Measurements from ENCODE around the gene COX18. TPM values are rescaled to one million over a fixed set of nuclear protein-coding genes. Genes with fewer than 3 reads are reported as not detected.

The COX18 gene
- total RNA-seq, 1 donor from 2014 or later: 16.7 TPM

DNA sequence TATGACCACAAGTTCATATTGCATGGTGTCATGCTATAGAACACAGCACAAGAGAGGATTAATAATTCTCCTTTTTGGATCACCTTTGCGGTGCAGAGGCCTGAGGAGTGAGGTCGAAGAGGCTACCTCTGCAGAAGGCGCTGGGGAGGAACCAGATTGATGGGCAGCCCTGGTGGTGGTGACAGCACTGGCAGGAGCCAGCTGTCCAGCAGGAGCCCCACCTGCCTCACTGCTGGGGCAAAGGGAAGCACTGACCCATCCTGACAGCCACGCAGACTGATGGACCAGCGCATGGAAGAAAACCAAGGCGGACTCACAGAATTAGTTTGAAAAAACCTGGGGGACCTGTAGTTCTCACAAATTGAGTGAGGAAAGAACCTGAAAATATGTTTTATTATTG is 50.9 kb downstream of the COX18 start:
- Mint-ChIP-seq H3K27me3 (ENCODE audit: unreplicated experiment) (peaks cover 12% of the 10 kb centered on the region), H3K4me1 (ENCODE audit: unreplicated experiment) (peaks cover 9% of the 10 kb centered on the region), H3K4me3 (ENCODE audit: unreplicated experiment) (no peak overlapping the region), H3K36me3 (ENCODE audit: unreplicated experiment) (no peaks in the 10 kb centered on the region), H3K9me3 (ENCODE audit: unreplicated experiment) (no peaks in the 10 kb centered on the region), H3K27ac (ENCODE audit: unreplicated experiment) (no peak overlapping the region)
- TF ChIP-seq, protein P1, sequence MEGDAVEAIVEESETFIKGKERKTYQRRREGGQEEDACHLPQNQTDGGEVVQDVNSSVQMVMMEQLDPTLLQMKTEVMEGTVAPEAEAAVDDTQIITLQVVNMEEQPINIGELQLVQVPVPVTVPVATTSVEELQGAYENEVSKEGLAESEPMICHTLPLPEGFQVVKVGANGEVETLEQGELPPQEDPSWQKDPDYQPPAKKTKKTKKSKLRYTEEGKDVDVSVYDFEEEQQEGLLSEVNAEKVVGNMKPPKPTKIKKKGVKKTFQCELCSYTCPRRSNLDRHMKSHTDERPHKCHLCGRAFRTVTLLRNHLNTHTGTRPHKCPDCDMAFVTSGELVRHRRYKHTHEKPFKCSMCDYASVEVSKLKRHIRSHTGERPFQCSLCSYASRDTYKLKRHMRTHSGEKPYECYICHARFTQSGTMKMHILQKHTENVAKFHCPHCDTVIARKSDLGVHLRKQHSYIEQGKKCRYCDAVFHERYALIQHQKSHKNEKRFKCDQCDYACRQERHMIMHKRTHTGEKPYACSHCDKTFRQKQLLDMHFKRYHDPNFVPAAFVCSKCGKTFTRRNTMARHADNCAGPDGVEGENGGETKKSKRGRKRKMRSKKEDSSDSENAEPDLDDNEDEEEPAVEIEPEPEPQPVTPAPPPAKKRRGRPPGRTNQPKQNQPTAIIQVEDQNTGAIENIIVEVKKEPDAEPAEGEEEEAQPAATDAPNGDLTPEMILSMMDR (IDR thresholded peaks at IDR 0.05): no peak
- DNase-seq (ENCODE audit: extremely low spot score, unreplicated experiment): no peak

DNA sequence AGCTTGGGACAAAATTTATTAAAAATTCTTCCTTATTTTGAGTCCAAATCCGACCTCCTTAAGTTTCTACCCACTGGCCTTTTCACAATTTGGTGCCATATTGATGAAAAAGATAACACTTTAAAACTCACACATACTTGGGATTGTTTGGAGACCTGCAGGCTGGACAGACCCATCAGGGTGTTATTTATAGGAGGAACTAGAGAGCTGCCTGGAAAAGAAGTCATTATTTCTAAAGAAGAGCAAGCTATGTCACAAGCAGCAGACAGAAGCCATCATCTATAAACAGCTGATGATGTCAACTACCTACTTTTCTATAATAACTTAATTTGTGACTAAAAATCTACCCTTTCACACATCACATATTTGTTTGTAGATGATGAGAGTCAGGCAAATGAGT is 56.2 kb downstream of the COX18 start:
- Mint-ChIP-seq H3K4me1 (ENCODE audit: unreplicated experiment) (peaks cover 6% of the 10 kb centered on the region), H3K4me3 (ENCODE audit: unreplicated experiment) (no peak overlapping the region), H3K36me3 (ENCODE audit: unreplicated experiment) (no peaks in the 10 kb centered on the region), H3K9me3 (ENCODE audit: unreplicated experiment) (peaks cover 3% of the 10 kb centered on the region), H3K27ac (ENCODE audit: unreplicated experiment) (no peak overlapping the region), H3K27me3 (ENCODE audit: unreplicated experiment) (peaks cover 7% of the 10 kb centered on the region)
- no peak for DNase-seq (ENCODE audit: extremely low spot score, unreplicated experiment)
- TF ChIP-seq, protein P1 (IDR thresholded peaks at IDR 0.05): no peak

DNA sequence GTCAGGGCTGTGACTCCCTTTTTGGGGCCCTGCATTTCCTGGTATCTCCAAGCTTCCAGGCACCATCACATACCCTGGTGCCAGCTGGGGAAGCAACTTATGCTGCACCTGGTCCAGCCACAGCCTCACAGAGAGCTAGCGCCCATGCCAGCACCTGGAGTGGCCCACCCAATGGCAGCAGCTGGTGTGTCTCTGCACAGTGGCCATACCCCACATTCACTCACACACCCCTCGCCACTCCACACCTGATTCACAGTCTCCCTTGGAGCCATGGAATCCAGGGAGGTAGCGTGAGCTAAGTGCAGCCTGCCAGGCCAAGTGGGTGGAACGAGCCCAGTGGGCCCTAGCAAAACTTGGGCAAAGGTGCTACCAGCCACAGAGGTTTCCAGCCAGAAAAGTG is 56.8 kb downstream of the COX18 start:
- H3K4me1 Mint-ChIP-seq (ENCODE audit: unreplicated experiment): peaks cover 3% of the 10 kb centered on the region
- peaks cover 3% of the 10 kb centered on the region for H3K9me3 Mint-ChIP-seq (ENCODE audit: unreplicated experiment)
- H3K4me3 Mint-ChIP-seq (ENCODE audit: unreplicated experiment): no peak overlapping the region
- no peak for DNase-seq (ENCODE audit: extremely low spot score, unreplicated experiment)
- H3K36me3 Mint-ChIP-seq (ENCODE audit: unreplicated experiment): no peaks in the 10 kb centered on the region
- no peak overlapping the region for H3K27ac Mint-ChIP-seq (ENCODE audit: unreplicated experiment)
- TF ChIP-seq, protein P1 (IDR thresholded peaks at IDR 0.05): no peak
- H3K27me3 Mint-ChIP-seq (ENCODE audit: unreplicated experiment): peaks cover 7% of the 10 kb centered on the region

DNA sequence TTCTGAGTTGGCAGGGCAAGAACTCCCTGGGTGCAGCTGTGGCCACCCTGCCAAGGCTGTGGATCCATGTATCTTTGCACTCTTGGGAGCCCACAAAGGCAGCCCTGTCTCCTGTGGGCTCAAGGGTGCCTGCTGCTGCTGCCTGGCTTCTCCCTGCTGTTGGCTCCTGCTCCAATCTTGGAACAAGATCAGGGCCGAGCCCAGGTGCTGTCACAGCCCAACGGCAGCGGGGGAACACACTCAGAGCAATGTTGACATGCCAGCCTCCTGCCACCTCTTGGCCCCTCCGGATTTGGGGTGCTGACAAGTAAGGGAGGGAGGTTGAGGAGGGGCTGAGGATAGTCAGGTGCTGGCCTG is 57.9 kb downstream of the COX18 start:
- H3K9me3 Mint-ChIP-seq (ENCODE audit: unreplicated experiment): peaks cover 3% of the 10 kb centered on the region
- no peaks in the 10 kb centered on the region for H3K36me3 Mint-ChIP-seq (ENCODE audit: unreplicated experiment)
- H3K4me1 Mint-ChIP-seq (ENCODE audit: unreplicated experiment): no peaks in the 10 kb centered on the region
- H3K27ac Mint-ChIP-seq (ENCODE audit: unreplicated experiment): no peak overlapping the region
- no peak for DNase-seq (ENCODE audit: extremely low spot score, unreplicated experiment)
- TF ChIP-seq, protein P1 (IDR thresholded peaks at IDR 0.05): no peak
- no peak overlapping the region for H3K4me3 Mint-ChIP-seq (ENCODE audit: unreplicated experiment)
- H3K27me3 Mint-ChIP-seq (ENCODE audit: unreplicated experiment): peaks cover 7% of the 10 kb centered on the region

DNA sequence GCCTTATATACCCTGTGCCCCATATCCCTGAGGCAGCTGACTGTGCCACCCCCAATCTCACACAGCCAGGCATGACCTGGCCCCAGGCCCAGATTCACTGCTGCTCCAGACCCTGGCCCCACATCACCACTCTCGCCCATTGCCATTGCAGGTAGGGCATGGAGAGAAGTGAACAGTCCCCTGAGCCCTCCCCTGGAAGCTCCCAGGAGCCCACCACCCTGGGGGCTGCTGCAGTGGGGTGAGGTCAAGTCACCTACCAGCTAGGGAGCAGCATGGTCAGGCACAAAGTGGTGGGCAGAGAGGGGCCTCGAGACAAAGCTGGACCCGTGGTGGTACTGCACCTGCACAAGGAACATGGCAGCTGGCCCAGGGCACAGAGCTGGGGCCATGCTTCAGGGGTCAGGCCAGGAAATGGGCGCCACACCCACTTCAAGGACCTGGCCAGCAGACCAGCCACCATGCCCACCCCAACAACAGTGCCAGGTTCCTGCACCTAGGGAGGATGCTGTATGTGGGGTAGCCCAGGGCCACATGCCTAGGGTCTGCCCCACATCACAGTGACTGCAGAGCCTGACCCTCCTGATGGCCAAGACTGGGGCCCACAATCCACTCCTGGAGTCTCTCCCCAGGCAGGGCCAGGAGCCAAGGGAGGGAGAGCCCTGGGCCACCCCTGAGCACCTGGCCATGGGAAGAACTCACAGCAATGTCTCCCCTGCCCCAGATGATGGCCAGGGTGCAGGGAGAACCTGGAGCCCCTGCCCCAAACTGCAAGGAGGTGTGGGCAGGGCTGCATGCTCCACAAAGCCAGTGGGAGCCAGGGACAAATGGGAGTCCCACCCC is 58.5 kb downstream of the COX18 start:
- H3K9me3 Mint-ChIP-seq (ENCODE audit: unreplicated experiment): peaks cover 3% of the 10 kb centered on the region
- TF ChIP-seq, protein P1 (IDR thresholded peaks at IDR 0.05): no peak
- no peak for DNase-seq (ENCODE audit: extremely low spot score, unreplicated experiment)

More for the DNA sequence above, 58.5 kb downstream of the COX18 start:
- H3K27me3 Mint-ChIP-seq (ENCODE audit: unreplicated experiment): peaks cover 9% of the 10 kb centered on the region
- H3K4me3 Mint-ChIP-seq (ENCODE audit: unreplicated experiment): no peak overlapping the region
- no peak overlapping the region for H3K27ac Mint-ChIP-seq (ENCODE audit: unreplicated experiment)
- no peaks in the 10 kb centered on the region for H3K4me1 Mint-ChIP-seq (ENCODE audit: unreplicated experiment)
- H3K36me3 Mint-ChIP-seq (ENCODE audit: unreplicated experiment): no peaks in the 10 kb centered on the region
